K562 (cell line): Measurements from ENCODE around the gene PTCH2. TPM values are rescaled to one million over a fixed set of nuclear protein-coding genes. Genes with fewer than 3 reads are reported as not detected.

ENCODE experiments used
- FOXA3 ChIP-seq, 2 experiments: fragments of 450-650 bp in 1 of 2; sonication (generic) in 1 of 2; formaldehyde crosslinking; IDR thresholded peaks in 1 of 2; conservative IDR thresholded peaks in 1 of 2; 2 replicates each; pipeline versions ENCODE4 v1.4.0 to v1.8.0; 2020 to 2022; ENCODE audit warnings: mild to moderate bottlenecking in 2 of 2, missing genetic modification reagents in 1 of 2
- MAZ ChIP-seq, 2 experiments: fragments of 450-650 bp in 1 of 2; sonication (generic) in 1 of 2; formaldehyde crosslinking; IDR thresholded peaks in 1 of 2; conservative IDR thresholded peaks in 1 of 2; 2 replicates each; pipeline versions ENCODE4 v1.4.0 to v1.5.0; 2020; ENCODE audit warnings: mild to moderate bottlenecking in 1 of 2, missing genetic modification reagents in 1 of 2
- PML ChIP-seq: IDR thresholded peaks from 2 replicates; pipeline ENCODE4 v1.6.1; 2012; ENCODE audit warnings: low read length, inconsistent platforms
- SAFB ChIP-seq: fragments of 200-400 bp; formaldehyde crosslinking; IDR thresholded peaks from 2 replicates; pipeline ENCODE4 v1.6.1; 2017; ENCODE audit warnings: low read depth, low read length, borderline replicate concordance
- SRSF9 ChIP-seq: fragments of 200-400 bp; formaldehyde crosslinking; IDR thresholded peaks from 2 replicates; pipeline ENCODE4 v1.6.1; 2017; ENCODE audit warnings: low read depth, low read length, borderline replicate concordance
- TEAD4 ChIP-seq, 2 experiments: sonication (generic) in 1 of 2; formaldehyde crosslinking in 1 of 2; IDR thresholded peaks; 2 replicates each; pipeline versions ENCODE4 v1.6.1 to v1.8.0; 2012 to 2022; ENCODE audit warnings: borderline replicate concordance in 1 of 2, inconsistent platforms in 1 of 2, low read length in 1 of 2, mild to moderate bottlenecking in 1 of 2, missing genetic modification reagents in 1 of 2
- UBTF ChIP-seq, 2 experiments: IDR thresholded peaks; 2 replicates each; pipeline ENCODE4 v1.6.1; 2012; ENCODE audit warnings: improper control_type of control experiment in 2 of 2, low read depth in 2 of 2, low read length in 2 of 2, borderline replicate concordance in 1 of 2
- polyA plus RNA-seq, 8 experiments: library from polyadenylated mRNA; depleted of rRNA in 4 of 8; stranded (reverse) in 5 of 8; unstranded in 3 of 8; fragments of >200 nt; fragmentation: Nextera tagmentation in 2 of 8; fragmentation: Illumina TruSeq in 1 of 8; extraction: Ambion mirVana in 2 of 8; extraction: Trizol in 1 of 8; gene quantifications; 2 replicates each; pipeline versions ENCODE4 v1.2.1 to v1.2.3, GENCODE V29; 2011 to 2014; ENCODE audit warnings: inconsistent platforms in 1 of 8, missing spikeins in 1 of 8
- total RNA-seq, 7 experiments: library from RNA; depleted of rRNA in 6 of 7; stranded (reverse); fragments of >200 nt in 6 of 7; fragmentation: Illumina TruSeq in 2 of 7; extraction: Trizol in 2 of 7; gene quantifications; 2 replicates each; pipeline versions ENCODE4 v1.2.1 to v1.2.3, GENCODE V29; 2011 to 2021; ENCODE audit warnings: low replicate concordance in 1 of 7
- TF ChIP-seq, protein P1 (sequence below): IDR thresholded peaks from 3 replicates; pipeline ENCODE4 v1.6.1; 2011; ENCODE audit warnings: borderline replicate concordance, mild to moderate bottlenecking, moderate library complexity; ENCODE audit not compliant: insufficient read length; ENCODE audit errors: extremely low read depth
- TF ChIP-seq, protein P2 (sequence below): IDR thresholded peaks from 2 replicates; pipeline ENCODE4 v1.6.1; 2016; ENCODE audit warnings: missing genetic modification characterization, missing compliant biosample characterization

PTCH2 gene
- total and polyA plus RNA-seq, 9 of the 15 experiments (the other 6 are each of a cell fraction or from before 2014, with no cell fraction given): 0.15 to 27.3 (median 0.48) TPM; not detected in 1

DNA sequence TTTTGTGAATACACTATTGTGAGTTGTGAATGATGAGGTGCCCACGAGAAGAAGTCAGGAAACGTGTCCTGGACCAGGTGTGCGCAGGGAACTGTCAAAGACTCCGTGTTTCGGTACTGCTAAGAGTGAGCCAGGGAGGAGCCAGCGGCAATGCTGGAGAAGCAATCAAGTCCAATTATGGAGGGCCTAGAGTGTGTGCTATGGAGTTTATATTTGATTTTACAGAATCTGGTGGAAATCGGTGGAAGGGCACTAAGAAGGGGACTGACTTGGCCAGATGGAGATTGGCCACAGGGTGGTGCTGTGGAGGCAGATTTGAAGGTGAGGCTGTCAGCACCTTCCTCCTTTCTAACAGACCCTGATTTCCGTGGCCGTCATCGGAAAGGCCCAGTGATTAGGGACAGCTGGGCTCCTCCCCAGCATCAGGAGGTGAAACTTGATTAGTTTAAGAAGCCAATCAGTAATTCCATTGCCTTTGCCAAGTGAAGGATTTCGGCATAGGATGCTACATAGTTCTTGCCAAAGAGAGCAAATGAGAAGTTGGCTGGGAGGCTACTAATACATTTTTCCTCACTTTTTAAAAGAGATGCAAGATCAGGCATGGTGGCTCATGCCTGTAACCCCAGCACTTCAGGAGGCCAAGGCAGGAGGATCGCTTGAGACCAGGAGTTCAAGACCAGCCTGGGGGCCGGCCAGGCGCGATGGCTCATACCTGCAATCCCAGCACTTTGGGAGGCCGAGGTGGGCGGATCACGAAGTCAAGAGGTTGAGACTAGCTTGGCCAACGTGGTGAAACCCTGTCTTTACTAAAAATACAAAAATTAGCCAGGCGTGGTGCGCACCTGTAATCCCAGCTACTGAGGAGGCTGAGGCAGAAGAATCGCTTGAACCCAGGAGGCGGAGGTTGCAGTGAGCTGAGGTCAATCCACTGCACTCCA, 7.0 kb downstream of the PTCH2 start (continued):
- TF ChIP-seq, protein P1, sequence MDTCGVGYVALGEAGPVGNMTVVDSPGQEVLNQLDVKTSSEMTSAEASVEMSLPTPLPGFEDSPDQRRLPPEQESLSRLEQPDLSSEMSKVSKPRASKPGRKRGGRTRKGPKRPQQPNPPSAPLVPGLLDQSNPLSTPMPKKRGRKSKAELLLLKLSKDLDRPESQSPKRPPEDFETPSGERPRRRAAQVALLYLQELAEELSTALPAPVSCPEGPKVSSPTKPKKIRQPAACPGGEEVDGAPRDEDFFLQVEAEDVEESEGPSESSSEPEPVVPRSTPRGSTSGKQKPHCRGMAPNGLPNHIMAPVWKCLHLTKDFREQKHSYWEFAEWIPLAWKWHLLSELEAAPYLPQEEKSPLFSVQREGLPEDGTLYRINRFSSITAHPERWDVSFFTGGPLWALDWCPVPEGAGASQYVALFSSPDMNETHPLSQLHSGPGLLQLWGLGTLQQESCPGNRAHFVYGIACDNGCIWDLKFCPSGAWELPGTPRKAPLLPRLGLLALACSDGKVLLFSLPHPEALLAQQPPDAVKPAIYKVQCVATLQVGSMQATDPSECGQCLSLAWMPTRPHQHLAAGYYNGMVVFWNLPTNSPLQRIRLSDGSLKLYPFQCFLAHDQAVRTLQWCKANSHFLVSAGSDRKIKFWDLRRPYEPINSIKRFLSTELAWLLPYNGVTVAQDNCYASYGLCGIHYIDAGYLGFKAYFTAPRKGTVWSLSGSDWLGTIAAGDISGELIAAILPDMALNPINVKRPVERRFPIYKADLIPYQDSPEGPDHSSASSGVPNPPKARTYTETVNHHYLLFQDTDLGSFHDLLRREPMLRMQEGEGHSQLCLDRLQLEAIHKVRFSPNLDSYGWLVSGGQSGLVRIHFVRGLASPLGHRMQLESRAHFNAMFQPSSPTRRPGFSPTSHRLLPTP: no peak
- TF ChIP-seq FOXA3 (CRISPR knock-in tag; conservative IDR thresholded peaks at IDR 0.05 in 1 of 2, IDR thresholded peaks at IDR 0.05 in 1 of 2) (no peak), SAFB (no peak), MAZ (CRISPR knock-in tag; conservative IDR thresholded peaks at IDR 0.05 in 1 of 2, IDR thresholded peaks at IDR 0.05 in 1 of 2) (peak; percentile 13 to 60; a peak in 2 of 4 replicates), SRSF9 (no peak), TEAD4 (IDR thresholded peaks at IDR 0.05; ENCODE audit: low read length) (peak; percentile 55; the same call in 1 of the 2 replicates), TEAD4 (CRISPR knock-in tag; IDR thresholded peaks at IDR 0.05; ENCODE audit: borderline replicate concordance) (no peak), PML (no peak), UBTF (IDR thresholded peaks at IDR 0.05; ENCODE audit: borderline replicate concordance in 1 of 2, low read depth in 2 of 2, low read length in 2 of 2) (peak in 1 of 2 experiments; percentile 67; a peak in 2 of 4 replicates)
- TF ChIP-seq, protein P2, sequence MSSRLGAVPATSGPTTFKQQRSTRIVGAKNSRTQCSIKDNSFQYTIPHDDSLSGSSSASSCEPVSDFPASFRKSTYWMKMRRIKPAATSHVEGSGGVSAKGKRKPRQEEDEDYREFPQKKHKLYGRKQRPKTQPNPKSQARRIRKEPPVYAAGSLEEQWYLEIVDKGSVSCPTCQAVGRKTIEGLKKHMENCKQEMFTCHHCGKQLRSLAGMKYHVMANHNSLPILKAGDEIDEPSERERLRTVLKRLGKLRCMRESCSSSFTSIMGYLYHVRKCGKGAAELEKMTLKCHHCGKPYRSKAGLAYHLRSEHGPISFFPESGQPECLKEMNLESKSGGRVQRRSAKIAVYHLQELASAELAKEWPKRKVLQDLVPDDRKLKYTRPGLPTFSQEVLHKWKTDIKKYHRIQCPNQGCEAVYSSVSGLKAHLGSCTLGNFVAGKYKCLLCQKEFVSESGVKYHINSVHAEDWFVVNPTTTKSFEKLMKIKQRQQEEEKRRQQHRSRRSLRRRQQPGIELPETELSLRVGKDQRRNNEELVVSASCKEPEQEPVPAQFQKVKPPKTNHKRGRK: no peak
